Hair follicular keratinocyte (primary cell): ENCODE measurements around the gene ZNF771. TPM values are rescaled to one million over a fixed set of nuclear protein-coding genes. Genes with fewer than 3 reads are reported as not detected.

Experiments used
- total RNA-seq: library from RNA; depleted of rRNA; stranded (reverse); fragments of >200 nt; gene quantifications from 2 replicates; pipeline ENCODE4 v1.2.3, GENCODE V29; 2015

Gene ZNF771
- total RNA-seq, result 7.7 and 9.0 TPM in 2 replicates

GRCh38 chr16:30407102-30407803, at the start of gene ZNF771:
ZNF771 (plus strand) TSS chr16:30407606; CDS start chr16:30408054, 448 bp downstream.

DNA sequence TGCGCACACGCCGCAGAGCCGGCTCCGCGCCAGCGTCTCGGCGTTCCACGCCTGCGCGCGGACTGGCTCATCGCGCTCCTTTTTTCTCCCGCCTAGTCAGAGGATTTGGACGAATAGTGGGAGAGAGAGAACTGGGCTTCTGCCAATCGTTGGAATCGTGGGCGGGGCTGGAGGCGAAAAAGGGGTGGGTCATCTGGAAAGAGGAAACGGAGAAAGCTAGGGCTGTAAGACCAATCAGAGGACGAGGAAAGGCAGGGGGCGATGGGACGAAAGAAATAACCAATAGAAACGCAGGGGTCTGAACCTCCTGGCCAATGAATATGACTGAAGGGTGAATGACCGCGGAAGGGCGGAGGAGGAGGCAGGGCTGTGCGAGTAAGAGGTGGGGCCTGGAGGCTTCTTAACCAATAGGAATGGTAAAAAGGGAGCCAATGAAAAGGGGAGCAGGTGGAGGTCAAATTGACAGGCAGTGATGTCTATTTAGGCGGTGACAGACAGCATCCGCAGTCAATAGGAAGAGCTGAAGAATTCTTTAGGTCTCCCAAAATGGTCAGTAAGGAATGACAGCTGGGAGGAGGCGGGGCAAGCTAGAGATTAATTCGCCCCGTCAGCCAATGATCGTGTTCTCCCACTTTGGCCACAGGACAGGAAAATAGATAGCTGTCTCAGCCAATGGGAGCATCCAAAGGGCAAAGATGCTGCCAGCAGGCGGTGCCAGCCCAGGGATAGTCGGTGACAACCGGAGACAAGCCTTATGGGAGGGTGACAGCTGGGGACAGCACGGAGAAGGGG, 36.8 kb upstream of the ZNF771 start, which contains the start of gene TBC1D10B:
Gene TBC1D10B (minus strand): TSS at position 39 of the 792 bp plus-strand sequence. CDS start 311 bp downstream, outside the sequence.

GRCh38 chr16:30374538-30374937, 32.9 kb upstream of the ZNF771 start, which contains the start of gene MYL11:
MYL11 (plus strand) TSS chr16:30374802; CDS start chr16:30374858, 56 bp downstream.

DNA sequence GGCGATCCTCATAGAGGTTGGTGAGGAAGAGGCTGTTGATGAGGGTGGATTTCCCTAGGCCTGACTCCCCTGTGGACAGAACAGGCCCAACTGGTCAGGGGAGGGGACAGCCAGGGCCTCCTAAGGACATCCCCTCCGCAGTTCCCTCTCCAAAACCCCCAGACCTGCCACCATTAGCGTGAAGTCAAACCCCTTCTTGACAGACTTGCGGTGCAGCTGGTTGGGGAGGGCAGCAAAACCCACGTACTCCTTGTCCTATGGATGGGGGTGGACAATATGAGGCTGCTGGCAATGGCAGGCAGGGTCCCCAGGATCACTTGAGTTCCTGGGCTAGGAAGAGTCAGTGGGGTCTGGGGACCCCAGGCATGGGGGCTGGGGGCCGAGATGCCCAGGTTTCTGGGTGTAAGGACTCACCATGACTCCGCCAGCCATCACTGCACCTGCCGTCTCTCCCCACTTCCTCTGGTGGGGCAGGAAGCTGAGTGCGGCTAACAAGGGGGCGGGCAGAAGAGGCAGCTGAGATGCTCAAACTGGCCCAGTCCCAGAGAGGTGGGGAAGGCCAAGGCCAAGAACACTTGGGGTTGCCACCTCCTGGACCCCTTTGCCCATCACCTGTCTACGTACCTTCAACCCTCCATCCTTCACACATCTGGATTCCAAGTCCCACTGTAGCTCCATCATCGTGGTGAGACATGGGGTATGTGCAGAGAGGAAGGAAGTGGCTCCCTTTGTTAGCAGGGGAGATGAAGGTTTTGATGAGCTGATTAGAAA, 25.1 kb upstream of the ZNF771 start, which contains the start of gene SEPTIN1:
Gene SEPTIN1 (minus strand): TSS at position 451 of the 771 bp plus-strand sequence. CDS start 19 bp downstream, at position 432.

GRCh38 chr16:30395155-30395991, 12.0 kb upstream of the ZNF771 start, which contains the start of gene ZNF48:
ZNF48 (plus strand) TSS chr16:30395420; CDS start chr16:30395795, 375 bp downstream.

GRCh38 chr16:30429678-30430427, 22.4 kb downstream of the ZNF771 start, which contains the start of gene DCTPP1:
DCTPP1 (minus strand) TSS chr16:30430030; CDS start chr16:30429980, 50 bp downstream.

DNA sequence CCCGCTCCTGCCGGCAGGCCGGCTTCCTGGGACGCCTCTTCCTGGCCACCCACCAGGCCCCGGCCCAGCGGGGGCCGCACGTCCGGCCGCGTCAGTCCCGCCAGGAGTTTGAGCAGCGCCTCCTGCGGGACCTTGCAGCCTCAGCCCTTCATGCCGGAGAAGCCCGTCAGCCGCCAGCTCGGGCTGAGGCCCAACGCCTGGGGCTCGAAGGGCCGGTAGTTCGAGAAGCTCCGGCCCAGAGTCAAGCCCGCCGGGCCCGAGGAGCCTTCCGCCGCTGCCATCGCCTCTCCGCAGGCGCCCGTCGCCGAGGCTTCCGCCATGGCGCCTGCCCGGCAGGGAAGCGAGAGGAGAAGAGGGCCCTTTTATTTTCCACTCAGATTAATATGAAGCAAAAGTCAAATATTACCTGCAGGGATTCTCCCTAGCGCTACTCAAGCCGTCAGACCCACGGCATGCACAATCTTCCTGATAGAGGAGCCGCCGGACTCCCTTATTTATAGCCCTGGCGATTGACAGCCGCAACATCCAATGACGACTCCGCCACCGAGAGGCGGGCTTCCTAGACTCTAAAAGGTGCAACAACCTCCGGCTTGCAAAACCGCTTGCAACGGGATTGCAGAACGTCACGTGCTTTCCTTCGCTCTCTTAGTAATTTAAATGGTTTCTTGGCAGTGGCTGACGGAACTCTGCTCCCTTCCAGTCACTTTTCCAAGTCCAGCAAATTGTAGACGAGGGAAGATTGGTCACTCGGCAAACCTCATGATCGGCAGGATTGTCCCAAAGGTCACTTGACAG, 38.2 kb downstream of the ZNF771 start, which contains the start of gene SEPHS2:
Gene SEPHS2 (minus strand): TSS at position 467 of the 795 bp plus-strand sequence. CDS start 147 bp downstream, at position 320.

Other genes with a start within 250 kb of the ZNF771 start
- 10.9 and 15.5 TPM in 2 replicates for gene CORO1A, start 224.0 kb upstream of the ZNF771 start, total RNA-seq
- 177 and 301 TPM in 2 replicates for gene BOLA2B, start 213.9 kb upstream of the ZNF771 start, total RNA-seq
- 45.4 and 53.1 TPM in 2 replicates for gene SLX1A, start 213.7 kb upstream of the ZNF771 start, total RNA-seq
- gene SULT1A3, start 208.4 kb upstream of the ZNF771 start, total RNA-seq, result 2.4 and 5.3 TPM in 2 replicates
- gene NPIPB13, start 159.1 kb upstream of the ZNF771 start, total RNA-seq, result 2.0 TPM in 1 of 2 replicates, not detected in the other
- gene CD2BP2, start 52.3 kb upstream of the ZNF771 start, total RNA-seq, result 47.6 and 63.2 TPM in 2 replicates
- 33.5 and 36.0 TPM in 2 replicates for gene TBC1D10B, start 37.1 kb upstream of the ZNF771 start, total RNA-seq
- not detected in 2 replicates for gene MYL11, start 32.8 kb upstream of the ZNF771 start, total RNA-seq
- not detected in 2 replicates for gene SEPTIN1, start 25.0 kb upstream of the ZNF771 start, total RNA-seq
- 5.2 and 6.7 TPM in 2 replicates for gene ZNF48, start 12.2 kb upstream of the ZNF771 start, total RNA-seq
- 44.7 and 66.1 TPM in 2 replicates for gene DCTPP1, start 22.4 kb downstream of the ZNF771 start, total RNA-seq
- 15.9 and 20.4 TPM in 2 replicates for gene SEPHS2, start 38.3 kb downstream of the ZNF771 start, total RNA-seq
- gene ITGAL, start 65.1 kb downstream of the ZNF771 start, total RNA-seq, result not detected in 2 replicates
- gene ZNF768, start 119.0 kb downstream of the ZNF771 start, total RNA-seq, result 34.9 and 44.1 TPM in 2 replicates
- gene ZNF747, start 127.3 kb downstream of the ZNF771 start, total RNA-seq, result 5.7 and 7.0 TPM in 2 replicates
- gene ZNF764, start 150.8 kb downstream of the ZNF771 start, total RNA-seq, result 2.7 and 4.8 TPM in 2 replicates
- gene ZNF688, start 164.1 kb downstream of the ZNF771 start, total RNA-seq, result 7.9 and 9.8 TPM in 2 replicates
- gene ZNF785, start 178.1 kb downstream of the ZNF771 start, total RNA-seq, result 1.7 and 2.3 TPM in 2 replicates
- 4.9 and 5.8 TPM in 2 replicates for gene ZNF689, start 202.8 kb downstream of the ZNF771 start, total RNA-seq
- 15.0 and 18.1 TPM in 2 replicates for gene PRR14, start 243.4 kb downstream of the ZNF771 start, total RNA-seq